ENCODE results near the gene NUP133.

The NUP133 gene

GRCh38 chr1:229526695-229527094 lies 18.6 kb upstream of the NUP133 start:
- TF ChIP-seq CTCF (IDR thresholded peaks at IDR 0.05), result no peak

GRCh38 chr1:229523052-229523451 lies 14.9 kb upstream of the NUP133 start:
- no peak for TF ChIP-seq CTCF (IDR thresholded peaks at IDR 0.05)

GRCh38 chr1:229514578-229515275 lies 6.6 kb upstream of the NUP133 start:
- peak; percentile 96 for TF ChIP-seq CTCF (IDR thresholded peaks at IDR 0.05)

- TF ChIP-seq CTCF (IDR thresholded peaks at IDR 0.05), result no peak
Observed at GRCh38 chr1:229509576-229509975, 1.4 kb upstream of the NUP133 start.

- no peak for TF ChIP-seq CTCF (IDR thresholded peaks at IDR 0.05)
Observed at GRCh38 chr1:229508823-229509337, 739 bp upstream of the NUP133 start.

GRCh38 chr1:229507502-229507901 lies 639 bp downstream of the NUP133 start:
- TF ChIP-seq CTCF (IDR thresholded peaks at IDR 0.05), result no peak

GRCh38 chr1:229506633-229507032 lies 1.5 kb downstream of the NUP133 start:
- TF ChIP-seq CTCF (IDR thresholded peaks at IDR 0.05), result no peak

- no peak for TF ChIP-seq CTCF (IDR thresholded peaks at IDR 0.05)
Observed at GRCh38 chr1:229495782-229496181, 12.4 kb downstream of the NUP133 start.
